ENCODE data around the gene CAMK2G. TPM values are rescaled to one million over a fixed set of nuclear protein-coding genes. Genes with fewer than 3 reads are reported as not detected.

Gene CAMK2G
- total RNA-seq, 3 donors from 2014 or later = 53.5 to 141 (median 57.2) TPM

- Histone ChIP-seq H3K36me3 (ENCODE audit: low read depth) (no peaks in the 10 kb centered on the region), H3K9me3 (no peaks in the 10 kb centered on the region), H3K4me1 (ENCODE audit: low read depth) (peaks cover 16% of the 10 kb centered on the region), H3K4me3 (no peak overlapping the region)
- no peak for TF ChIP-seq CTCF (IDR thresholded peaks at IDR 0.05)
- DNase-seq (no peak), ATAC-seq (no peak)
- intact Hi-C loops (cut with DNase I, micrococcal nuclease) = no loop called here
These were observed 43.4 kb upstream of the CAMK2G start for GRCh38 chr10:73917566-73918305.

GRCh38 chr10:73916761-73917470 is 42.6 kb upstream of the CAMK2G start:
- Histone ChIP-seq H3K4me3 (no peak overlapping the region), H3K4me1 (ENCODE audit: low read depth) (peaks cover 16% of the 10 kb centered on the region), H3K36me3 (ENCODE audit: low read depth) (no peaks in the 10 kb centered on the region), H3K9me3 (no peaks in the 10 kb centered on the region)
- TF ChIP-seq CTCF (IDR thresholded peaks at IDR 0.05) = no peak
- ATAC-seq (peak; percentile 81), DNase-seq (peak in 1 of 3 donors; percentile 64)
- intact Hi-C loops (cut with DNase I, micrococcal nuclease) = no loop called here

GRCh38 chr10:73915206-73915851 is 41.0 kb upstream of the CAMK2G start:
- Histone ChIP-seq H3K36me3 (ENCODE audit: low read depth) (no peaks in the 10 kb centered on the region), H3K4me3 (no peak overlapping the region), H3K4me1 (ENCODE audit: low read depth) (peaks cover 20% of the 10 kb centered on the region), H3K9me3 (no peaks in the 10 kb centered on the region)
- peak in 1 of 3 donors; percentile 24 for DNase-seq
- ATAC-seq = peak; percentile 47
- intact Hi-C loops (cut with DNase I, micrococcal nuclease) = no loop called here
- no peak for TF ChIP-seq CTCF (IDR thresholded peaks at IDR 0.05)

- H3K4me1 ChIP-seq (ENCODE audit: low read depth) = peaks cover 32% of the 10 kb centered on the region
- no peak overlapping the region for H3K4me3 ChIP-seq
- TF ChIP-seq CTCF (IDR thresholded peaks at IDR 0.05) = no peak
- no peaks in the 10 kb centered on the region for H3K36me3 ChIP-seq (ENCODE audit: low read depth)
- no peak for DNase-seq
- no peaks in the 10 kb centered on the region for H3K9me3 ChIP-seq
- intact Hi-C loops (cut with DNase I, micrococcal nuclease) = no loop called here
- no peak for ATAC-seq
These were observed 39.7 kb upstream of the CAMK2G start for GRCh38 chr10:73914036-73914435.

GRCh38 chr10:73911553-73912004 is 37.2 kb upstream of the CAMK2G start:
- DNase-seq = peak in 1 of 3 donors; percentile 51
- Histone ChIP-seq H3K36me3 (ENCODE audit: low read depth) (no peaks in the 10 kb centered on the region), H3K4me3 (peak overlapping the region; percentile 9), H3K4me1 (ENCODE audit: low read depth) (peaks cover 30% of the 10 kb centered on the region), H3K9me3 (no peaks in the 10 kb centered on the region)
- intact Hi-C loops (cut with DNase I, micrococcal nuclease) = no loop called here
- no peak for TF ChIP-seq CTCF (IDR thresholded peaks at IDR 0.05)
- ATAC-seq = no peak
